A172 (cell line): Measurements from ENCODE around the gene LIMS2. TPM values are rescaled to one million over a fixed set of nuclear protein-coding genes. Genes with fewer than 3 reads are reported as not detected.

ENCODE experiments used
- DNase-seq: peaks from one replicate; pipeline ENCODE4 v3.0.0-alpha.2; 2015; ENCODE audit warnings: low spot score
- total RNA-seq: library from RNA; depleted of rRNA; stranded (reverse); fragments of >200 nt; shearing (Covaris generic); gene quantifications from 2 replicates; pipeline ENCODE4 v1.2.3, GENCODE V29; 2014

LIMS2 gene
- total RNA-seq, 1 experiment from 2014 or later, result 13.8 TPM

DNA sequence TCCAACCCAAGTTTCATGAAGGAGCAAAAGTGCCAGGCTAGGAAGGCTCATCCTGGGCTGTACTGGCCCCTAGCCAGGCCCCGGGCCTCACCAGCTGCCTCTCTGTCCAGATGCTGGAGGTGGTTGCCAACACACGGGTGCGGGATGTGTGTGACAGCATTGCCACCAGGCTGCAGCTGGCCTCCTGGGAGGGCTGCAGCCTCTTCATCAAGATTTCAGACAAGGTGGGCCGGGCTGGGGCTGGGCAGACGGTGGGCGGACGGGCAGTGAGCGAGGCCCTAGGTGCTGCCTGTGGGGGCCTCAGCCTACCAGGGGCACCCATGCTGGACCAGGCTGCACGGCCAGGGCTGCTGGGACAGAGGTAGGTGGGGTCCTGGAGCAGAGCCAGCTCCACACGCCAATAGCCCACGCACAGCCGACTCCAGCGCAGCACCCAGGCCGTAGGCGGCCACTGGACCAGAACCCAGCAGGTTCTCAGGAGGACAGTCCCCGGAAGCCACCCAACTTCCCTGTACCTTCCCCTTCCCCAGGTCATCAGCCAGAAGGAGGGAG lies 41.2 kb downstream of the LIMS2 start:
- no peak for DNase-seq

GRCh38 chr2:127633556-127634065 lies 41.7 kb downstream of the LIMS2 start:
- DNase-seq, result no peak

DNA sequence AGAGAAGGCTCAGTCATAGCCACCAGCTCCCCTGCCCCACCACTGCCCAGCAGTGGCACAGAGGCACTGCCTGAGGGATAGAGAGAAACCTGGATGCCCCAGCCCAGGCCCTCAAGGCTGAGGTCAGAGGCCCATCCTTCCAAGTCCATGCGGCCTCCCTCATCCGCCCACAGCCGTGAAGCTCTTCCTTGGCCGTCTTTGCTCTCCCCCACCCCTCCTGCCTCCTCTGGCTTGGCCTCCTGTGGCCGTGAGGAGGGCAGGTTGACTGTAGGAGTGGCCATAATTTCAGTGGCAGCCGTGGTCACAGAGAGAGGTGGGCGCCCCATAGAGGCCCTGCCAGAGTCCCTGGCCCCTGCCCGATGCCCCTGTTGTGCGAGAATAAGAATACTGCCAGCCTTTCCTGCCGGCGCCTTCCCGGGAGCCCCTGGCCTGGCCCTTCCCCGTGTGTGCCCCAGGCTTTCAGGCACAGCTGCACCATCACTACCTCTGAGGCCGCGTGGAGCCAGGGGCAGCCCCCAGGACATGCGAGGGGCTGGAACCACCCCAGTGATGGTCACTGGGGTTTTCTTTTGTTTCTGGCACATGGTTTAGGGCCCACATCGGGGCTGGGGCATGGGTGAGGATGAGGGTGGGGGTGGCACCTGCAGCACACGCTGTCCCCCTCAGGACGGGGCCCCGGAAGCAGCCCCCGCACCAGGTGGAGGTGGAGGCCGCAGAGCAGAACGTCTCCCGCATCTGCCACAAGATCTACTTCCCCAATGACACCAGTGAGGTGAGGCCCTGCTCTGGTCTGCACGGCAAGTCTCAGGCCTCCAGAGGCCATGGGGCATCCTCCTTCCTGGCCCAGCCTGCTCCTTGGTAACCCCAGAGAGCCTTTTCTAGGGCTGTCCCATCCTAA lies 42.5 kb downstream of the LIMS2 start:
- no peak for DNase-seq

DNA sequence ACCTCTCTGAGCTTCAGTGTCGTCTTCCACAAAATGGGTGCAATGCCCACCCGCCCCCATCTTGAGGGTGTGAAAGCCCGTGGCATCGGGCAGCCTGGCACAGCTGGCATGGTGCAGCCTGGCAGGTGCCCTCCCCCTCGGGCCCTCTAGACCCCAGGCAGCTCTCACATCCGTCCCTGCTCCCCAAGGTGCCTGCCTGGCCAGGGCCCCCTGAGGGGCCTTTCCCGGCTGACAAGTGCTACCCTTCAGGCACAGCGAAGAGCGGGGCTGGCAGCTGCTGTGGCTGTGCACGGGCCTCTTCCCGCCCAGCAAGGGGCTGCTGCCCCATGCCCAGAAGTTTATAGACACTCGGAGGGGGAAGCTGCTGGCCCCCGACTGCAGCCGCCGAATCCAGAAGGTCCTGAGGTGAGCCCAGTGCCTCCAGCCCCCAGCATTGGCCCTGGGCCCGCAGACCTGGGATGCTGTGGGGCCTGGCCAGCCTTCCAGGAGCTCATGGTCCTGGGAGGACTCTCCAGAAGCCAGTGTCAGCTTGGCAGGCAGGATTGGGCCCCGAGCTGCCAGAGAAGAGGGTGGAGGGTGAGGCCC lies 43.2 kb downstream of the LIMS2 start:
- DNase-seq, result no peak

- no peak for DNase-seq
These were observed 43.8 kb downstream of the LIMS2 start for GRCh38 chr2:127631541-127631996.

DNA sequence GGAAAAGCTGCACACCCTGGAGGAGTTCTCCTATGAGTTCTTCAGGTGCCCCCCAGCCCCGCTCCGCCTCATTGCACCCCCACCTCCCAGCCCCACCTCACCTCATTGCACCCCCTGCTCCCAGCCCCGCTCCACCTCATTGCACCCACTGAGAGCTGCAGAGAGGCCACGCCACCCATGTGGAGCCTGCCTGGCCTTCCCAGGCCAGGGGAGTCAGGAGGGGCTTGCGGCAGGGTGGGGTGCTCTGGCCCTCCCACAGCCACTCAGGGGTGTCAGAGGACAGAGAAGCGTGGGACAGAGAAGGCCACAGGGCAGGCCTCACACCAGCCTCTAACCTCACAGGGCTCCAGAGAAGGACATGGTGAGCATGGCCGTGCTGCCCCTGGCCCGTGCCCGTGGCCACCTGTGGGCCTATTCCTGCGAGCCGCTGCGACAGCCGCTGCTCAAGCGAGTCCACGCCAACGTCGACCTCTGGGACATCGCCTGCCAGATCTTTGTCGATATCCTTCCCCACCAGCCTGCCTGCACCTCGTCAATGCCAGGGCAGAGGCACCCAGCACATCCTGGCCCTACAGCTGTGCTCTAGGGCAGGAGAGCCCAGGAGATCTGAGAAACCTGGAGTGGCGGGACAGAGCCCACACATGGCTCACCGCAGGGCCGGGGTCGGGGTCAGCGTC lies 44.3 kb downstream of the LIMS2 start:
- no peak for DNase-seq

- no peak for DNase-seq
These were observed 45.0 kb downstream of the LIMS2 start for GRCh38 chr2:127630096-127630863.

DNA sequence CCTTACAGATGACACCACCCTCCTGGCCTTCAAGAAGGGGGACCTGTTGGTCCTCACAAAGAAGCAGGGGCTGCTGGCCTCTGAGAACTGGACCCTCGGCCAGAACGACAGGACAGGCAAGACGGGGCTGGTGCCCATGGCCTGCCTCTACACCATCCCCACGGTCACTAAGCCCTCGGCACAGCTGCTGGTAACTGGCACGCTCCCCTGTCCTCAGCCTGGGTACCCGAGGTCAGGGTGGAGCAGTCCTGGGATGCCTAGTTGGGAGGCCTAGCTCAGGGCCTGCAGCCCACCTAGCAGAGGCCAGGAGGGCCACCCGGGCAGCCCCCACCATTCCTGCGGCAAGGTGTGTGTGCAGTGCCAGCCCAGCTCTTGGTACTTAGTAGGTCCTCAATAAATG lies 45.7 kb downstream of the LIMS2 start:
- no peak for DNase-seq

- no peak for DNase-seq
These were observed 46.3 kb downstream of the LIMS2 start for GRCh38 chr2:127628767-127629614.

DNA sequence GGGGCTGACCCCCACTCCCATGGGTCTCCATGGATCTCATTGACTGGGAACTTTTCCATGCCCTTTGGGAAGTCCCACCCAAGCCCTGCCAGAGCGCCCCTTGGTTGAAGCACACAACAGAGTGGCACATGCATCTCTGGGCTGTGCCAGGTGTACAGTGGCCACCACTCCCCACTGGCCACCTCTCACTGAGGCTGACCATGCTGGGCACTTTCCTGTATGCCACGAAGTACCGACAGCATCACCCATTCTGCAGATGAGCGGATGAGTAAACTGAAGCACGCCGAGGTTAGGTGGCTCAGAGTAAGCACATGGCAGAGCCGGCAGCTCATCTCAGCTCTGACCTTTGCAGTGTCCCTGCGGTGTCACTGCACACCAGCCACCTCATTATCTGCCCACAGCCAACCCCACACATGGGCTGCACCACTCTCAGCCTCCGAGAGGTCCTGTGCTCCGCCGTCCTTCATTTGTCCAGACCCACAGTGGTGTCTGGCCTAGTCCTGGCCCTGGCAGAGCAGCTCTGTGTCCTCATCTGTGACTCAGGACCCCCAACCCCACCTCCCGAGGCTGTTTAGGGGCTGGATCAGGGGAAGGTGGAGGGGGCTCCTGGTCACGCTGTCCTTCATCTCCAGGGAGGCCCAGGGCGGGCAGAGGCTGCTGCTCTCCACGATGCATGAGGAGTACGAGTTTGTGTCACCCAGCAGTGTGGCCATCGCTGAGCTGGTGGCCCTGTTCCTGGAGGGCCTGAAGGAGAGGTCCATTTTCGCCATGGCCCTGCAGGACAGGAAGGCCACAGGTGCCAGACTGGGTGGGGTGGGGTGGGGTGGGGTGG lies 47.4 kb downstream of the LIMS2 start:
- no peak for DNase-seq

DNA sequence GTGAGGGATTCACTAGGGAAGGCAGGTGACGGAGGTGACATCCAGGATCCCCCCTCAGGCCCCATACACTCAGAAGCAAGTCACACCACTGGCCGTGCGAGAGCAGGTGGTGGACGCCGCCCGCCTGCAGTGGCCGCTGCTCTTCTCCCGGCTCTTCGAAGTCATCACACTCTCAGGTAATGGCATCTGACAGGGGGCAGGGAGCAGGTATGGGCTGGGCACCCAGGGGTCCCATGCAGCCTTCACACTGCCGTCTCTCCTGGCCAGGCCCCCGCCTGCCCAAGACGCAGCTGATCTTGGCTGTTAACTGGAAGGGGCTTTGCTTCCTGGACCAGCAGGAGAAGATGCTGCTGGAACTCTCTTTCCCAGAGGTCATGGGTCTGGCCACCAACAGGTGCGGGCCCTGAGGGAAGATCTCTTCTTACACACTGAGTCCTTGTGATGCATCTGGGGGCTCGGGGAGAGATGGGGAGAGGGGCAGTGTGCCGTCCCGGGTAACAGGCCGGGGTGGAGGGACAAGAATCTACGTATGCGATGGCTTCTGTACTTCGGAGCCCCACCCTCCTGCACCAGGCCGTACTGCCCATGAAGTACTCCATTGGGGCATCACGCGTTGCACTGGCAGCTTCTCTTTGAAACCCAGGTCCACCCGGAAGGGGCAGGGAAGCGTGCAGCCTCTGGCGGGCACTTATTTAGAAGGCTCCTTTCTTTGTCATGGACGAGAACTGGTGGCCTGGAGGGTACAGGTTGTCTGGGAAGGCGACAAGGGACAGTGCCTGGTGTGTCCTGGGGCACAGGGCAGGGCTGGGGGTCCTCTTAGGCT lies 48.2 kb downstream of the LIMS2 start:
- DNase-seq, result no peak

GRCh38 chr2:127626175-127626574 lies 49.2 kb downstream of the LIMS2 start:
- DNase-seq, result no peak

- no peak for DNase-seq
These were observed 49.8 kb downstream of the LIMS2 start for GRCh38 chr2:127625572-127625951.

- no peak for DNase-seq
These were observed 50.4 kb downstream of the LIMS2 start for GRCh38 chr2:127624756-127625571.

- DNase-seq, result no peak
These were observed 51.0 kb downstream of the LIMS2 start for GRCh38 chr2:127624320-127624755.

DNA sequence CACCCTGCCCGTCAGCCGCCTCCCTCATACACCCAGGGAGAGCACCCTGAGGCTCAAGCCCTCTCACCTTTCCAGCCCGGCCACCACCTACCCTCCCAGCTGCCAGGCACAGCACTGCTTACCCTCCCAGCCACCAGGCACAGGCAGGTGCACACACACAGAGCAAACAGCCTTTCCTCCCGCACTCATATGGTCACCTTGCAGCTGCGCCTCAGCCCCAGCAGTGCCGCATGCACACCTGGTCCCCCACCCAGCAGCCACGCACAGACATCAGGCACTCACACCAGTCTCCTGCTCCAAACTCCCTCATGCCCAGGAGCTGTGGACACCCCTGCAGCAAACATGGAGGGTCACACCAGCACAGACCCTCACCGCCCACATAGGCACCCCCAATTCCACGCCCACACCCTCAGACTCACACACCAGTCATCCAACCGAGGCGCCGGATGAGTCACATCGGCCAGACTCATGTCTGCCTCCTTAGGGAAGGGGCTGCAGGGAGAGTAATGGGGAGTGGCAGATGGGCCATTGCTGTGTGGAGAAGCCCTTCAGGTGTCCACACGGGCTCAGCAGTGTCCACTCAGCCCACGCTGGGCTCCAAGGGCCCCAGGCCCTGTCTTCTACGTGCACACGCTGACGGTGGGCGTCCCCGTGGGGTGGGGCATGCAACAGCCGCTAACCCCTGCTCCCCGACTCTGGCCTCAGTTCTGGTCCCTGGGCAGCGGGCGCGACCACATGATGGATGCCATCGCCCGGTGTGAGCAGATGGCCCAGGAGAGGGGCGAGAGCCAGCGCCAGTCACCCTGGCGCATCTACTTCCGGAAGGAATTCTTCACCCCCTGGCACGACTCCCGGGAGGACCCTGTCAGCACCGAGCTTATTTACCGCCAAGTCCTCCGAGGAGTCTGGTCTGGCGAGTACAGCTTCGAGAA lies 51.7 kb downstream of the LIMS2 start:
- DNase-seq, result peak; percentile 77
